T1000 (cell line): ENCODE measurements around the gene PROCA1.
"Not testable (repeated sequence)": the region's sequence is repeated elsewhere in the genome, so short reads cannot be mapped to it uniquely, and the experiment has no call there.

ENCODE experiments used
- DNase-seq: peaks from one replicate; lab custom pipeline; 2025; ENCODE audit warnings: mixed read lengths; lab: John Stamatoyannopoulos, UW

PROCA1 gene

DNA sequence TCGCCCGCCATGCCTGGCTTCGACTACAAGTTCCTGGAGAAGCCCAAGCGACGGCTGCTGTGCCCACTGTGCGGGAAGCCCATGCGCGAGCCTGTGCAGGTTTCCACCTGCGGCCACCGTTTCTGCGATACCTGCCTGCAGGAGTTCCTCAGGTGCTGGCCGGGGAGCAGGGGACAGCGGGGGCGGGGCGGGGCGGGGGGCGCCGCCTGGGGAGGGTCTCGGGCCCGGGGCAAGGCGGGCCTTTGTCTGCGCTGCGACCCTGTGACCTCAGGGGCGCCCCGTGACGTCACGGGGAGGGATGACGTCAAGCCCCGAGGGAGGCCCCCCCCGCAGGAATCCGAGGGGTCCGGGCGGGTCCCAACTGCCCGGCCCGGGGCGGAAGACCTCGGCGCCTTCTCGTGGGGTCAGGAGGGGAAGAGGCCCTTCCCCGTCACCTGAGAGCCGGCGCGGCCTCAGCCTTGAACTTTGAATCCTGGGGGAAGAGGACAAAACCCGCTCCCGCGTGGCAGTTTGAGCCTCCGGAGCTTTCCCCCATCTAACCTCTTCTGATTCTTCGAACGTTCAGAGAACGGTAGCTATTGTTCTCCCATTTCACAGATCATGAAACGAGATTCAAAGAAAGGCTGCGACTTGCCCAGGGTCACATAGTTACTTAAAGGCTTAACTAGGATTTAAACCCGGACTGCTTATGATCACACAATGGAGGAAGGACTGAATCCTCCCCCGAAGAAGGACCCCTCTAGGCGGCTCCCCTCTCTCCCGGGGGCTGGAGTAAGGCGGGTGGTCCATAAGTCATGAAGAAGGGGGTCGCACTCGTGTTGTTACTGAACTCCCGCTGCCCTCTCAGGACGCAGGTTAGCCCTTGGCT is 32.6 kb upstream of the PROCA1 start:
- DNase-seq: no peak

DNA sequence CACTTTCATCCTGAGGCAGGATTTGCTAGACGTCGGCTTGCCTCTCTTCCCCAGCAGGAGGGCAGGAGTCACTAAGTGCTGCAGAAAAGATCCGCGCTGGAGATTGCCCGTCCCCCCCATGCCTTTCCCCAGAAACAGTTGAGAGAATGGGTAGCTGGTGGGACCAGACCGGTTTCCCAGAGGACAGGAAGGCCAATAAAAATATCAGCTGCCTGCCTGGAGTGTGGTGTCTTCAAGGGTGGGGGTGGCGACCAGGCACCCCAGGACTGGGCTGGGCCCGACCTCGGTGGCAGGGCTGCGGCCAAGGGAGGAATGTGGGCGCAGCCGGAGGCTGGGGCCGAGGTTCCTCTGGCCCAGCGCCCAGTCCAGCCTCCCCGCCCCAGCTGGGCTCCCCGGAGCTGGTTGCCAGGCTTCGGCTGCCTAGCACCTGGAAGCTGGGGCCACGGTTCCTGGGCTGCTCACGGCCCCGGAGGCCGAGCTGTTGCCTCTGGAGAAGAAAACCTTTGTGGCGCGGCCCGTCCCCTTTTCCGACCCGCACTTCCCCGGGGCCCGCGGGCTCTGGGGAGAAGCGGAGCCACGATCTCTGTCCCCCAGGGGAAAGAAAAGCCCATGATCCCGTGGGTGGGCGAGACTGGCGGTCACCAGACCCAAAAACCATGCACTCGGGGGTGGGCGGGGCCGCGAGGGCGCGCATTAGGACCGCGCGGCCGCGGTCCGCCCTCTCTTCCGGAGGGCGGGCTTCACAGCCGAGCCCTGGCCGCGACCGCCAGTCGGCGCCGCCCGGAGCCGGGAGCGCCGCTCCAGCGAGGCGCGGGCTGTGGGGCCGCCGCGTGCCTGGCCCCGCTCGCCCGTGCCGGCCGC is 31.8 kb upstream of the PROCA1 start, which contains the start of gene TRAF4:
TSS of gene TRAF4 (plus strand) at position 769 of the 861 bp plus-strand sequence. CDS start 102 bp downstream, outside the sequence.
- DNase-seq: peak; percentile 82

DNA sequence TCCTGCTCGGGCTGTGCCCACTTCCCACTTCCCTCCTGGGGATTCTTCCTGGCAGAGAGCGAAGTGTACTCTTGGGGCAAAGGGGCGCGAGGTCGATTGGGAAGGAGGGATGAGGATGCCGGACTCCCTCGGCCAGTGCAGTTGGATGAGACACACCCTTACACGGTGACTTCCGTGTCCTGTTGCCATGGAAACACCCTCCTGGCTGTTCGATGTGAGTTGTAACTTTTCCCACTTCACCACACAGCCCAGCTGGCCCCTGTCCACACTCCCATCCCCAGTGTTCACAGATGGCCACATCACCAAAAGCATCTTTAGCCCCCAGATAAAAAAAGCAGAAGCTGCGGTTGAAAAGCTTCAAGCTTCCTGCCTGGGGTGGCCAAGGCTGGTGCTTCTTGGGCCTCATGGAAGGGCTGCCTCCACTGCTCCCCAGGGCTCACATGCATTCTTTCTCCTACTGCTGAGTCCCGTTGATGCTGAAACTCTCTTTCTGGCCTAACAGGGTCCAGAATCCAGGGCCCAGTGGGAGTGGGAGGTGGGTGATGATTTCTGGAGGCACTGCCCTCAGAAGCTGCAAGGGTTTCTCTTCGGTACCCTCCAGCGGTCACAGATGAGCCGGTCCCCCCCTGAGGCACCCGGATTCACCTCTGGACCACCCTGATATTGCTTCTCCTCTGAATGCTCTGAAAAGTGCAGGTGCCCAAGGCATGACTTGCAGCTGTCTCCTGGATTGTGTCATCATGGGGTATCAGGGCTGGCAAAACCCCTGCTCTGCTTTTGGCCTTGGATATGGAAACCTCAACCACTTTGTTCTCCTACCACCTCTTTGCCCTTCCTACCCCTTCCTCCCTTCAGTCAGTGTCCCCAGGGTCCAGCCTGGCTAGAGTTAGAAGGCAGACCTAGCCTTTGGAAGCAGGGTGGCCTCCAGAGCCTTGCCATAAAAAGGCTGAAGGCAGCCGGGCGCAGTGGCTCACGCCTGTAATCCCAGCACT is 30.0 kb upstream of the PROCA1 start:
- DNase-seq: no peak

DNA sequence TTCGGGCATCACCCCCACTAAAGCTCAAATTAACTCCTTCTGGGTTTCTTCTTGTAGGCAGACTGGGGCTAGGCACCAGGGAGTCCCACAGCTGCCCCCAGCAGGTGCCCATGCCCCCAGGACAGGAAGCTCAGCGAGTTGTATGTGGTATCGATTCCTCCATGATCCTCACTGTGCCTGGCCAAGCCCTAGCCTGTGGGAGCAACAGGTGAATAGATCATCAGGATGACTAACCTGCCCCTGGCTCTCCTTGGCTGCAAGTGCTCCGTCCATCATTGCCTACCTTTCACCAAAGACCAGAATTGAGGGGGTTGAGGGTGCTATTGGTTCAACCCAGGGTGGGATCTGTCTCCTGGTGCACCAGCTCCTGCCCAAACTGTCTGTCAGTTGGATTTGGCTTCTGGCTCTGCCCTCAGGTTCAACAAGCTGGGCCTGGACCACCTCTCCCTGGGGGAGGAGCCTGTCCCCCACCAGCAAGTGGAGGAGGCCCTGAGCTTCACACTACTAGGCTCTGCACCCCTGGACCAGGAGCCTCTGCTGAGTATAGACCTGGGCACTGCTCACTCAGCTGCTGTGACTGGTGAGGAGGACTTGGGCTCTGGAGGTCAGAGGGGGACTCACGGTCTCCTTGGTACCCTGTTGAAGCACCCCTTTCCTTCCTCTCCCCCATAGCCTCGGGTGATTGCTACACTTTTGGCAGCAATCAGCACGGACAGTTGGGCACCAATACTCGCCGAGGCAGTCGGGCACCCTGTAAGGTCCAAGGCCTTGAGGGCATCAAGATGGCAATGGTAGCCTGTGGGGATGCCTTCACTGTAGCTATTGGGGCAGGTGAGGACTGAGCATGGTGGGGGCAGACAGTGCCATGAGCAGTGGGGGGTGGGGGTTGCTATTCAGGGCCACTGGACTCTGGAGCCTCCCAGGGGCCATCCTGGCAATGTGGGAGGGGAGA is 29.0 kb upstream of the PROCA1 start:
- DNase-seq: no peak

DNA sequence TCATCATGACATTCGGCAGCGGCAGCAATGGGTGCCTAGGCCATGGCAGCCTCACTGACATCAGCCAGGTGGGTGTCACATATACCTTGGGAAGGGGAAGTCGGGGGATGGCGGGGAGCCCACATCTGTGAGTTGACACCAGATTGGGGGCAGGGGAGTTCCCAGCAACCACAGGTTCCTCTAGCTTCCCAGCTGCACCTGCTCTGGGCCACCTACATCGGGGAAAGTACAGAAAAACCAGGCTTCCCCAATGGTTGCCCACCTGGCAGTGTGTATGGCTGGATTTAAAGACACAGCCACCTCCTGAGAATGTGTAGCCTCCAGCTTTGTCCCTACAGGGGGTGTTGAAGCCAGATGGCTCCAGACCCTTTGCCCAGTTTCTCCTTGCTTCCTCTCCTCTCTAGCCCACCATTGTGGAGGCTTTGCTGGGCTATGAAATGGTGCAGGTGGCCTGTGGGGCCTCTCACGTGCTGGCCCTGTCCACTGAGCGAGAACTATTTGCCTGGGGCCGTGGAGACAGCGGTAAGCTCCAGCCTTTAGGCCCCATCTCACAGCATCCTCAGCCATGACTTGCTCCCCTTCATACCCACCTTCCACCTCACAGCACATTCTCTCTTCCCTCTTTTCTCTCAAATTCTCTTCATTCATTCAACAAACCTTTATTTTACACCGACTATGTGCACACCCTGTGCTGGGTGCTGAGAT is 27.1 kb upstream of the PROCA1 start:
- no peak for DNase-seq

DNA sequence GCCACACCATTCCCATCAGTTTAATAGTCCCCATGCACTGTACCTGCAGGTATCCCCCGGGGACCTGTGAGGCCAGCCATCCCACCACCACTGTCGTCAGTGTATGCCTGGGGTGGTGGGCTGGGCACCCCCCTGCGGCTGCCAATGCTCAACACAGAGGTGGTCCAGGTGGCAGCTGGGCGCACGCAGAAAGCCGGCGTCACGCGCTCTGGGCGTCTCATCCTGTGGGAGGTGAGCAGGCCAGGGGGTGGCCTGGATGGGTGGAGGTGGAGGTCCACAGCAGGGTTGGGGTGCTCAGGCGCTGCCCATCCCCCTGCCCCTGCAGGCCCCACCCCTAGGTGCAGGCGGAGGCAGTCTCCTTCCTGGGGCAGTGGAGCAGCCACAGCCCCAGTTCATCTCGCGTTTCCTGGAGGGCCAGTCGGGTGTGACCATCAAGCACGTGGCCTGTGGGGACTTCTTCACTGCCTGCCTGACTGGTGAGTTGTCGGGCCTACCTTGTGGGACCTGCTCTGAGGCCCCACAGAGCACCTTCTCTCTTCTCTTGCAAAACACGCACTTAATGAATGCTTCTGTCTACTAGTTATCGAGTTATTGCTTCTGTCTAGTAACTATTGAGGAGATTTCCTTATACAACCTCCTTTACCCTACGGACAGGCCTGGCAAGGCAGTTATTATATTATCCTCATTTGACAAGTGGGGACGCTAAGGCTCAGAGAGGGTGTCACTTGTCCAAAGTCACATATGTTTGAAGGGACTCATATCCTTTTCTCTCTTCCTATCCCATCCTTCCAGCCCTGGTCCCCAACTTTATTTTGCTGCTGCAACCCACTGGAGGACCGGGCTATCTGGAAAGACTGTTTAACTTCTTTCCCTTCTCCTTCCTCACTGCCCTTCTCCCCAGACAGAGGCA is 26.3 kb upstream of the PROCA1 start:
- DNase-seq: no peak

DNA sequence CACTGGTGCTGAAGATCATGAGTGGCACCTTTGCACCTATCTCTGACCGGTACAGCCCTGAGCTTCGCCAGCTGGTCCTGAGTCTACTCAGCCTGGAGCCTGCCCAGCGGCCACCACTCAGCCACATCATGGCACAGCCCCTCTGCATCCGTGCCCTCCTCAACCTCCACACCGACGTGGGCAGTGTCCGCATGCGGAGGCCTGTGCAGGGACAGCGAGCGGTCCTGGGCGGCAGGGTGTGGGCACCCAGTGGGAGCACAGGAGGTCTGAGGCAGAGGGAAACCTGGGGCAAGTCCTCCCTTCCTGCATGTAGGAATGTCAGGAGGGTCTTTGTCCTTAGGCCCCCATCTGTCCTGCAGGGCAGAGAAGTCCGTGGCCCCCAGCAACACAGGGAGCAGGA is 25.6 kb upstream of the PROCA1 start:
- no peak for DNase-seq

DNA sequence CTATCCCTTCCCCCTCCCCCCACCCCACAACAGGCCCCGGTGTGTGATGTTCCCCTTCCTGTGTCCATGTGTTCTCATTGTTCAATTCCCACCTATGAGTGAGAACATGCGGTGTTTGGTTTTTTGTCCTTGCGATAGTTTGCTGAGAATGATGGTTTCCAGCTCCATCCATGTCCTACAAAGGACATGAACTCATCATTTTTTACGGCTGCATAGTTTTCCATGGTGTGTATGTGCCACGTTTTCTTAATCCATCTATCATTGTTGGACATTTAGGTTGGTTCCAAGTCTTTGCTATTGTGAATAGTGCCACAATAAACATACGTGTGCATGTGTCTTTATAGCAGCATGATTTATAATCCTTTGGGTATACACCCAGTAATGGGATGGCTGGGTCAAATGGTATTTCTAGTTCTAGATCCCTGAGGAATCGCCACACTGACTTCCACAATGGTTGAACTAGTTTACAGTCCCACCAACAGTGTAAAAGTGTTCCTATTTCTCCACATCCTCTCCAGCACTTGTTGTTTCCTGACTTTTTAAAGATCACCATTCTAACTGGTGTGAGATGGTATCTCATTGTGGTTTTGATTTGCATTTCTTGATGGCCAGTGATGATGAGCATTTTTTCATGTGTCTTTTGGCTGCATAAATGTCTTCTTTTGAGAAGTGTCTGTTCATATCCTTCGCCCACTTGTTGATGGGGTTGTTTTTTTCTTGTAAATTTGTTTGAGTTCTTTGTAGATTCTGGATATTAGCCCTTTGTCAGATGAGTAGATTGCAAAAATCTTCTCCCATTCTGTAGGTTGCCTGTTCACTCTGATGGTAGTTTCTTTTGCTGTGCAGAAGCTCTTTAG is 24.5 kb upstream of the PROCA1 start:
- not testable (repeated sequence) for DNase-seq

DNA sequence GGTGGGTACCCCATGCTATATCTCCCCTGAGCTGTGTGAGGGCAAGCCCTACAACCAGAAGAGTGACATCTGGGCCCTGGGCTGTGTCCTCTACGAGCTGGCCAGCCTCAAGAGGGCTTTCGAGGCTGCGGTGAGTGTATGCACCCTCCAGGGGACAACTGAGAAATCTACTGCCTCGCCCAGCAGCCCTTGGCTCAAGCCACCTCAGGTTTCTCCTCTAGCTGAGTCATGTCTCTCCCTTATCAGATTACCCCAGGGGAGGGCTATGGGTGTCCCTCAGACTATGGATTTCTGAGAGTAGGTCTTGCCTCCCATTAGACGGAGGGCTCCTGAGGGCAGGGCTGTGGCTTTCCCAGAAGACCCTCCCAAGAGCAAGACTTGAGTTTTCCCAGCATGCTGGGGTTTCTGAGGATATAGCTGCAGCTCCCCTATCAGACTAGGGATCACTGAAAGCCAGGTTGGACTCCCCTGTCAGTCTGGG is 23.6 kb upstream of the PROCA1 start:
- no peak for DNase-seq

DNA sequence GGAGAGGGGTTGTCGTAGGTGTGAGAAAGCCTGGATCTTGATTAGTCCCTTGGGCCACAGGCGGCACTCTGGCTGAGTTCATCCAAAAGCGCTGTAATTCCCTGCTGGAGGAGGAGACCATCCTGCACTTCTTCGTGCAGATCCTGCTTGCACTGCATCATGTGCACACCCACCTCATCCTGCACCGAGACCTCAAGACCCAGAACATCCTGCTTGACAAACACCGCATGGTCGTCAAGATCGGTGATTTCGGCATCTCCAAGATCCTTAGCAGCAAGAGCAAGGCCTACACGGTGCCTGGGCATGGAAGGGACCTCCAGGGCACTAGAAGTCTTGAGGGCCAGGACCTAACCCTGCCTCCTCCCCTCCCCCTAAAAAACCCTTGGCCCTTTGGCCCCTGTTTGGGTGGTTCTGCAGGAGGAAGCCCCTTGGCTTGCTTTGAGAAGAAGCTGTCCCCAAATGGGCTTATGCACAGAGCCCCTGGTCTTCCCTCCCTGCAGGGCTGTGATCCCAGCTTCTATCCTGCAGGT is 23.1 kb upstream of the PROCA1 start:
- no peak for DNase-seq

DNA sequence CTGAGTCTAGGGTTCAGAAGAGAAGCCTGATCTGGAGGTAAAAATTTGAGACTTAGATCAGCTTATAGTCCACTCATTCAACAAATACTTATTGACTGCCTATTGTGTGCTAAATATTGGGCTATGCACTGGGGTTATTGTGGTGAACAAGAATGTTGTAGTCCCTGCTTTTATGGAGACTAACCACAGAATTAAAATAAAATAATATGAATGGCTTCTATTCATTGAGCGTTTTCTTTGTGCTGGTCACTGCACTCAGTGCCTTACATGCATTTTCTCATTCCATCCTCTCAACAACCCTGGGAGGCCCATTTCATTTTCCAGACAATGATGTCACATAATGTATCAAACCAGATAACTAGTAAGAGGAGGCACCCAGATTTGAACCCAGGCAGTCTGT is 21.7 kb upstream of the PROCA1 start:
- no peak for DNase-seq

DNA sequence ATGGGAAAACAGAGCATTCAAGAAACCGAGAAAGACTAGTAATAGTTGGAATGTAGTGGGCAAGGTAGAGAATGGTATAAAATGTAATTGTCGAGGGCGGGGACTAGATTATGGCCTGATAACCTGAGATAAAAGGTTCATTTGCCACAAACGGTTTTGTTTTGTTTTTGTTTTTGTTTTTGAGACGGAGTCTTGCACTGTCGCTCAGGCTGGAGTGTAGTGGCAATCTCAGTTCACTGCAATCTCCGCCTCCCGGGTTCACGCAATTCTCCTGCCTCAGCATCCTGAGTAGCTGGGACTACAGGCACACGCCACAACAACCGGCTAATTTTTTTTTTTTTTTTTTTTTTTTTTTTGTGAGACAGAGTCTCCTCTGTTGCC is 18.3 kb upstream of the PROCA1 start:
- DNase-seq: no peak

DNA sequence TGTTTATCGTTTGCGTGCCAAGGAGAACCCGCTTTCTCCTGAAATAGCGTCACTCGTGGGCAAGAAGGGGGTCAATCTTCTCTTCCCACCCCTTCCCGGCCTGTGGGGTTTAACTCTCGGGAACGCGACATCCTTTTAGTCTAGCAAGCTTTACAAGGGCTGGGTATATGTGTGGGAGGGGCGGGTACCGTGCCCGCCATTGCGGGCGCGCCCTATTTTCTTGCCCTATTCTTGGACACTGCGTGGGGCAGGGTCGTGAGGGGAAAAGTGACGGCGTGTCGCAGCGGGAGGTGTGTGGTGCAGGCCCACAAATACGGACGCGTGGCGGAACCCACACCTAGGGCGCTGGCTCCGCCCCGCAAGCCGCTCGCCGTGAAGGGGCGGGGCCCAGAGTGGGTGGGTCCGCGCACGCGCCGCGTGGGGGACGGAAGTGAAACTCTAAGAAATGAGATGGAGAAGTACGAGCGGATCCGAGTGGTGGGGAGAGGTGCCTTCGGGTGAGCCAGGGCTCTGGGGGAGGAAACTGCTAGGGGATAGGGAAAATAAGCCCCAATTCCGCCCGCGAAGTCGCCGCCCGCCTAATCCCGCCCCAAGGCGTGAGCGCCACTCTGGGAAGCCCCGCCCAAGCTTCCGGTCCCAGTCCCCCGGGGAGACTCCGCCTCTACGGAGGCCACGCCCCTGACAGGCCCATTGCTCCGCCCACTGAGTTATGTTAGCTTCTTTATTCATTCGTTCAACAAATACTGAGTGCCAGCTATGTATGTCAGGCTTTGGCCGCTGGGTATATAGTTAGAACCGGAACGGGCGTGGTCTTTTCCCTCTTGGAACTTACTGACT is 16.9 kb upstream of the PROCA1 start, which contains the start of gene NEK8:
TSS of gene NEK8 (plus strand) at position 425 of the 837 bp plus-strand sequence. CDS start at position 451, 26 bp downstream.
- DNase-seq: peak; percentile 96

DNA sequence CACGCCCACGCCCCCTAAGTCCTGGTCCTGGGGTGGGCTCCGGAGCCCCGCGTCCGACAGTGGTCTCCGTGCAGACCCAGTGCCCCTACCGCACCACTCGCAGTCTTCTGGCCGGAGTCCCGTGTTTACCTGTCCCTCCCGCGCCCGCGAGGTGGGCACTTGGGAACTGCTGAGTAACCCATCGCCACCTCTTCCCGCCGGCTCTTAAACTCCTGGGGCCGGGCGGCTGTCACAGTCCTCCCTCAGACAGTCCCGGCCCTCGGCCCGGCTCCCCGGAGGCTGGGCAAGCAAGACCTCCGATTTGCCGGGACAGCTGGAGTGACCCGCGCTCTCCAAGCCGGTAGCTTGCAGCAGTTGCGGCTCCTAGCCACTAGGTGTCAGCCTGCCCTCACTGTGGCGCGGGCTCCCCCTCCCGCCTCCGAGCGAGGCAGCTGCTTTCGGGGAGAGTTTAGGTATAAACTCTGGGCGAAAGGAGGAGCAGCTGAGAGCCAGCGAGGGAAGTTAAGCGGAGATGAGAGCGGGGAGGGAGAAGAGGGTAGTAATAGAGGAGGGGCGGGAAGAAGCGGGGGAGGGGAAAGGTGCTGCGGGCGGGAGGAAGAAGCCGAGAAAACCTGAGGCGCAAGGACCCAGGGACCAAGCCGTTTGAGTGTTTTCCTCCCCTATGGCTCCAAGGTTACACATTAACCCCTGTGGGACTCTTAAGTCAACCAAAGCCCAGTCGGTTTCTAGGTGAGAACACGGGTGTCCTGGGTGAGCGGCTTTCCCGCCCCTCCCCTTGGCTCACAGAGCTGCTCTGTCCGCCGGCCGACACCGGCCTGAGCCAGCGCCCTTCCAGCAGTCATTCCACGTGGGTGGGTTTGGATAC is 15.2 kb upstream of the PROCA1 start:
- peak; percentile 94 for DNase-seq

DNA sequence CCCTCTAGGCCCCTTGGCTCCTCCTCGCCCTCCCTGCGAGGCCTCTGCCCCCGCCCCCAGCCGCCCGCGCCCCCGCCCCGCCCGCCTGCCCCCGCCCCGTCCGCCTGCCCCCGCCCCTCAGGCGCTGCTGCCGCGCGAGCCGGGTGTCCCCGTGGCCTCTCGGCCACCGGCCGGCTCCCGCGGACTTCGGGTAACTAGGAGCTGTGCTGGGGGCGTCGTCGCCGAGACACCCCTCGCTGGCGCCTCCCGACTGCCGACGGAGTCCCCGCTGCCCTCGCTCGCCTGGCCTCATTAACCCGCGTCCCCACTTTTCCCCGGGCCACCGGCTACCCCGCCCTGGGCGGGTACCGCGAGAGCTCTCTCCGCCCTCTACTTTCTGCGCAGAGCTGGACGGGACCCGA is 14.5 kb upstream of the PROCA1 start, which contains the start of gene TLCD1:
TSS of gene TLCD1 (minus strand) at position 8 of the 401 bp plus-strand sequence. CDS start 136 bp downstream, outside the sequence.
- DNase-seq: peak; percentile 80
